ENCODE results near the gene COPS3. TPM values are rescaled to one million over a fixed set of nuclear protein-coding genes. Genes with fewer than 3 reads are reported as not detected.

Gene COPS3
- total RNA-seq, 4 donors from 2014 or later = 50.8 to 68.0 (median 59.6) TPM

- H3K4me3 ChIP-seq (ENCODE audit: low read depth, poor library complexity, severe bottlenecking) = no peak overlapping the region
- no peak for DNase-seq (ENCODE audit: low spot score in 2 of 2)
- TF ChIP-seq CTCF (IDR thresholded peaks at IDR 0.05) = no peak
- intact Hi-C loops (cut with DNase I; ENCODE audit: low total_unique reads) = no loop called here
- WGBS, 2 donors = 80 to 86% methylated on average over 27 of the region's 27 CpGs
These were observed 66.2 kb downstream of the COPS3 start for GRCh38 chr17:17214646-17215436.

- H3K4me3 ChIP-seq (ENCODE audit: low read depth, poor library complexity, severe bottlenecking) = no peak overlapping the region
- intact Hi-C loops (cut with DNase I; ENCODE audit: low total_unique reads) = no loop called here
- no peak for DNase-seq (ENCODE audit: low spot score in 2 of 2)
- WGBS, 2 donors = 57 to 63% methylated on average over 10 of the region's 10 CpGs
- TF ChIP-seq CTCF (IDR thresholded peaks at IDR 0.05) (no peak), POLR2A (IDR thresholded peaks at IDR 0.05) (no peak)
These were observed 67.3 kb downstream of the COPS3 start for GRCh38 chr17:17213775-17214174.

- 74% methylated on average over 8 of the region's 8 CpGs for whole genome bisulfite sequencing, 2 donors
- intact Hi-C loops (cut with DNase I; ENCODE audit: low total_unique reads) = no loop called here
- H3K4me3 ChIP-seq (ENCODE audit: low read depth, poor library complexity, severe bottlenecking) = no peak overlapping the region
- no peak for DNase-seq (ENCODE audit: low spot score in 2 of 2)
- TF ChIP-seq POLR2A (IDR thresholded peaks at IDR 0.05) (no peak), CTCF (IDR thresholded peaks at IDR 0.05) (no peak)
These were observed 73.0 kb downstream of the COPS3 start for GRCh38 chr17:17207998-17208397.

- 25 to 35% methylated on average over 16 of the region's 16 CpGs for WGBS, 2 donors
- TF ChIP-seq POLR2A (IDR thresholded peaks at IDR 0.05) = no peak
- TF ChIP-seq CTCF (IDR thresholded peaks at IDR 0.05) = no peak
- H3K4me3 ChIP-seq (ENCODE audit: low read depth, poor library complexity, severe bottlenecking) = no peak overlapping the region
- intact Hi-C loops (cut with DNase I; ENCODE audit: low total_unique reads) = no loop called here
- DNase-seq (ENCODE audit: low spot score in 2 of 2) = peak in 1 of 2 donors; percentile 39
These were observed 74.1 kb downstream of the COPS3 start for GRCh38 chr17:17206913-17207335.

- peak within 1 kb of the TSS; percentile 38 for H3K4me3 ChIP-seq (ENCODE audit: low read depth, poor library complexity, severe bottlenecking)
- peak; percentile 79 to 97 for DNase-seq (ENCODE audit: low spot score in 2 of 2)
- 12 to 35% methylated on average over 50 to 62 of the region's 78 CpGs for WGBS, 2 donors
- TF ChIP-seq CTCF (IDR thresholded peaks at IDR 0.05) (no peak), POLR2A (IDR thresholded peaks at IDR 0.05) (no peak)
- intact Hi-C loops (cut with DNase I; ENCODE audit: low total_unique reads) = no loop called here
These were observed 74.7 kb downstream of the COPS3 start, which contains the start of gene PLD6 for GRCh38 chr17:17206124-17206912. PLD6 (minus strand) TSS chr17:17206333; CDS start chr17:17206286, 47 bp downstream.
